ENCODE results near the gene LTO1.

Gene LTO1

GRCh38 chr11:69705351-69705811, 30.2 kb upstream of the LTO1 start:
- no peak for DNase-seq
- Histone ChIP-seq H2BK5ac (ENCODE audit: low read depth, low read length, poor library complexity) (no peak overlapping the region), H3K23ac (ENCODE audit: low read length) (no peak overlapping the region), H3K4ac (ENCODE audit: low read depth, low read length) (no peak overlapping the region), H3K36me3 (ENCODE audit: control insufficient read depth in 1 of 2, insufficient read depth in 2 of 2, low read length in 2 of 2) (no peaks in the 10 kb centered on the region), H3K9me3 (ENCODE audit: insufficient read depth, low read depth, low read length) (peaks cover 3% of the 10 kb centered on the region), H3K27me3 (ENCODE audit: insufficient read depth, low read length) (peaks cover 45% of the 10 kb centered on the region), H3K14ac (ENCODE audit: low read length) (no peak overlapping the region), H4K12ac (ENCODE audit: low read depth, low read length) (no peak overlapping the region), H2BK120ac (ENCODE audit: insufficient read depth, low read length, poor library complexity) (no peak overlapping the region), H2AFZ (ENCODE audit: insufficient read depth, low read length, poor library complexity) (no peak overlapping the region), H4K8ac (ENCODE audit: low read depth, low read length) (no peak overlapping the region), H3K9ac (ENCODE audit: low read length) (no peak overlapping the region), H4K91ac (ENCODE audit: low read depth, low read length) (no peak overlapping the region), H3K79me1 (ENCODE audit: low read length) (no peaks in the 10 kb centered on the region), H3K4me2 (ENCODE audit: low read length) (no peak overlapping the region), H2BK12ac (ENCODE audit: low read length) (no peak overlapping the region), H3K27ac (ENCODE audit: low read depth, low read length) (no peak overlapping the region), H3K18ac (ENCODE audit: low read length) (no peak overlapping the region), H3K79me2 (ENCODE audit: control insufficient read depth, insufficient read depth, low read length, poor library complexity) (no peaks in the 10 kb centered on the region), H2AK5ac (ENCODE audit: low read length) (no peak overlapping the region), H3K4me1 (ENCODE audit: control insufficient read depth in 1 of 2, insufficient read depth in 2 of 2, low read length in 2 of 2) (peaks cover 8 to 17% of the 10 kb centered on the region in 2 experiments), H3K4me3 (ENCODE audit: low read depth, low read length) (no peak overlapping the region)
- WGBS (ENCODE audit: extremely low coverage, insufficient coverage, insufficient read length), result no CpG with 5 or more reads among the region's 18 CpGs

- WGBS (ENCODE audit: extremely low coverage, insufficient coverage, insufficient read length), result no CpG with 5 or more reads among the region's 63 CpGs
- Histone ChIP-seq H2AFZ (ENCODE audit: insufficient read depth, low read length, poor library complexity) (no peak overlapping the region), H3K36me3 (ENCODE audit: control insufficient read depth in 1 of 2, insufficient read depth in 2 of 2, low read length in 2 of 2) (no peaks in the 10 kb centered on the region), H4K8ac (ENCODE audit: low read depth, low read length) (no peak overlapping the region), H3K79me2 (ENCODE audit: control insufficient read depth, insufficient read depth, low read length, poor library complexity) (no peaks in the 10 kb centered on the region), H3K4me2 (ENCODE audit: low read length) (peak overlapping the region; percentile 47), H2BK12ac (ENCODE audit: low read length) (no peak overlapping the region), H3K27ac (ENCODE audit: low read depth, low read length) (no peak overlapping the region), H3K4me1 (ENCODE audit: control insufficient read depth in 1 of 2, insufficient read depth in 2 of 2, low read length in 2 of 2) (peaks cover 8 to 17% of the 10 kb centered on the region in 2 experiments), H3K9ac (ENCODE audit: low read length) (no peak overlapping the region), H3K4ac (ENCODE audit: low read depth, low read length) (no peak overlapping the region), H3K4me3 (ENCODE audit: low read depth, low read length) (no peak overlapping the region), H3K18ac (ENCODE audit: low read length) (no peak overlapping the region), H2BK120ac (ENCODE audit: insufficient read depth, low read length, poor library complexity) (no peak overlapping the region), H2BK5ac (ENCODE audit: low read depth, low read length, poor library complexity) (no peak overlapping the region), H2AK5ac (ENCODE audit: low read length) (no peak overlapping the region), H3K9me3 (ENCODE audit: insufficient read depth, low read depth, low read length) (peaks cover 3% of the 10 kb centered on the region), H3K79me1 (ENCODE audit: low read length) (no peaks in the 10 kb centered on the region), H3K14ac (ENCODE audit: low read length) (no peak overlapping the region), H4K91ac (ENCODE audit: low read depth, low read length) (no peak overlapping the region), H3K23ac (ENCODE audit: low read length) (no peak overlapping the region), H3K27me3 (ENCODE audit: insufficient read depth, low read length) (peaks cover 45% of the 10 kb centered on the region), H4K12ac (ENCODE audit: low read depth, low read length) (no peak overlapping the region)
- DNase-seq, result peak in 1 of 2 donors; percentile 18
Measured at GRCh38 chr11:69704508-69705253, 29.5 kb upstream of the LTO1 start.

GRCh38 chr11:69703768-69704507, 28.8 kb upstream of the LTO1 start, which contains the start of gene FGF19:
TSS of gene FGF19 (minus strand) at chr11:69704022. CDS start at chr11:69703876, 146 bp downstream.
- no peak within 1 kb of the TSS for H3K4ac ChIP-seq (ENCODE audit: low read depth, low read length)
- H2AFZ ChIP-seq (ENCODE audit: insufficient read depth, low read length, poor library complexity), result no peak within 1 kb of the TSS

GRCh38 chr11:69703453-69703767, 28.3 kb upstream of the LTO1 start:
- Histone ChIP-seq H4K8ac (ENCODE audit: low read depth, low read length) (no peak overlapping the region), H2AFZ (ENCODE audit: insufficient read depth, low read length, poor library complexity) (no peak overlapping the region), H3K9ac (ENCODE audit: low read length) (no peak overlapping the region), H3K27ac (ENCODE audit: low read depth, low read length) (no peak overlapping the region), H3K27me3 (ENCODE audit: insufficient read depth, low read length) (peaks cover 45% of the 10 kb centered on the region), H2BK12ac (ENCODE audit: low read length) (no peak overlapping the region), H3K18ac (ENCODE audit: low read length) (no peak overlapping the region), H3K14ac (ENCODE audit: low read length) (no peak overlapping the region), H3K4me2 (ENCODE audit: low read length) (no peak overlapping the region), H2BK5ac (ENCODE audit: low read depth, low read length, poor library complexity) (no peak overlapping the region), H2AK5ac (ENCODE audit: low read length) (no peak overlapping the region), H4K12ac (ENCODE audit: low read depth, low read length) (no peak overlapping the region), H3K4me3 (ENCODE audit: low read depth, low read length) (no peak overlapping the region), H3K4me1 (ENCODE audit: control insufficient read depth in 1 of 2, insufficient read depth in 2 of 2, low read length in 2 of 2) (peaks cover 8 to 17% of the 10 kb centered on the region in 2 experiments), H2BK120ac (ENCODE audit: insufficient read depth, low read length, poor library complexity) (no peak overlapping the region), H3K9me3 (ENCODE audit: insufficient read depth, low read depth, low read length) (peaks cover 3% of the 10 kb centered on the region), H3K79me1 (ENCODE audit: low read length) (no peaks in the 10 kb centered on the region), H3K4ac (ENCODE audit: low read depth, low read length) (no peak overlapping the region), H4K91ac (ENCODE audit: low read depth, low read length) (no peak overlapping the region), H3K36me3 (ENCODE audit: control insufficient read depth in 1 of 2, insufficient read depth in 2 of 2, low read length in 2 of 2) (no peaks in the 10 kb centered on the region), H3K79me2 (ENCODE audit: control insufficient read depth, insufficient read depth, low read length, poor library complexity) (no peaks in the 10 kb centered on the region), H3K23ac (ENCODE audit: low read length) (no peak overlapping the region)
- no peak for DNase-seq
- no CpG with 5 or more reads among the region's 34 CpGs for WGBS (ENCODE audit: extremely low coverage, insufficient coverage, insufficient read length)

More at GRCh38 chr11:69703768-69704507, 28.8 kb upstream of the LTO1 start, which contains the start of gene FGF19:
- H3K9me3 ChIP-seq (ENCODE audit: insufficient read depth, low read depth, low read length), result peaks cover 3% of the 10 kb centered on the region
- H3K4me3 ChIP-seq (ENCODE audit: low read depth, low read length), result no peak within 1 kb of the TSS
- H4K8ac ChIP-seq (ENCODE audit: low read depth, low read length), result no peak within 1 kb of the TSS
- no peaks in the 10 kb centered on the region for H3K36me3 ChIP-seq (ENCODE audit: control insufficient read depth in 1 of 2, insufficient read depth in 2 of 2, low read length in 2 of 2)
- no peak within 1 kb of the TSS for H2BK5ac ChIP-seq (ENCODE audit: low read depth, low read length, poor library complexity)
- no peaks in the 10 kb centered on the region for H3K79me2 ChIP-seq (ENCODE audit: control insufficient read depth, insufficient read depth, low read length, poor library complexity)
- peaks cover 45% of the 10 kb centered on the region for H3K27me3 ChIP-seq (ENCODE audit: insufficient read depth, low read length)
- H3K79me1 ChIP-seq (ENCODE audit: low read length), result no peaks in the 10 kb centered on the region
- H2BK12ac ChIP-seq (ENCODE audit: low read length), result no peak within 1 kb of the TSS
- WGBS (ENCODE audit: extremely low coverage, insufficient coverage, insufficient read length), result no CpG with 5 or more reads among the region's 67 CpGs
- no peak within 1 kb of the TSS for H4K12ac ChIP-seq (ENCODE audit: low read depth, low read length)
- no peak within 1 kb of the TSS for H3K23ac ChIP-seq (ENCODE audit: low read length)
- no peak within 1 kb of the TSS for H3K18ac ChIP-seq (ENCODE audit: low read length)
- no peak within 1 kb of the TSS for H2AK5ac ChIP-seq (ENCODE audit: low read length)
- H3K14ac ChIP-seq (ENCODE audit: low read length), result no peak within 1 kb of the TSS
- H3K4me2 ChIP-seq (ENCODE audit: low read length), result peak within 1 kb of the TSS; percentile 47
- H3K9ac ChIP-seq (ENCODE audit: low read length), result no peak within 1 kb of the TSS
- H3K27ac ChIP-seq (ENCODE audit: low read depth, low read length), result no peak within 1 kb of the TSS
- H4K91ac ChIP-seq (ENCODE audit: low read depth, low read length), result no peak within 1 kb of the TSS
- H3K4me1 ChIP-seq (ENCODE audit: control insufficient read depth in 1 of 2, insufficient read depth in 2 of 2, low read length in 2 of 2), result peaks cover 8 to 17% of the 10 kb centered on the region in 2 experiments
- no peak for DNase-seq
- H2BK120ac ChIP-seq (ENCODE audit: insufficient read depth, low read length, poor library complexity), result no peak within 1 kb of the TSS

All from trophoblast cell (in vitro differentiated cells and primary cell).